Cardiac ventricle fibroblast (primary cell): ENCODE results near the gene GGNBP2. TPM values are rescaled to one million over a fixed set of nuclear protein-coding genes. Genes with fewer than 3 reads are reported as not detected.

Source experiments
- total RNA-seq: library from RNA; depleted of rRNA; stranded (reverse); fragments of >200 nt; gene quantifications from 2 replicates; pipeline ENCODE4 v1.2.3, GENCODE V29; 2015

The GGNBP2 gene
- total RNA-seq, result 30.6 and 36.7 TPM in 2 replicates

DNA sequence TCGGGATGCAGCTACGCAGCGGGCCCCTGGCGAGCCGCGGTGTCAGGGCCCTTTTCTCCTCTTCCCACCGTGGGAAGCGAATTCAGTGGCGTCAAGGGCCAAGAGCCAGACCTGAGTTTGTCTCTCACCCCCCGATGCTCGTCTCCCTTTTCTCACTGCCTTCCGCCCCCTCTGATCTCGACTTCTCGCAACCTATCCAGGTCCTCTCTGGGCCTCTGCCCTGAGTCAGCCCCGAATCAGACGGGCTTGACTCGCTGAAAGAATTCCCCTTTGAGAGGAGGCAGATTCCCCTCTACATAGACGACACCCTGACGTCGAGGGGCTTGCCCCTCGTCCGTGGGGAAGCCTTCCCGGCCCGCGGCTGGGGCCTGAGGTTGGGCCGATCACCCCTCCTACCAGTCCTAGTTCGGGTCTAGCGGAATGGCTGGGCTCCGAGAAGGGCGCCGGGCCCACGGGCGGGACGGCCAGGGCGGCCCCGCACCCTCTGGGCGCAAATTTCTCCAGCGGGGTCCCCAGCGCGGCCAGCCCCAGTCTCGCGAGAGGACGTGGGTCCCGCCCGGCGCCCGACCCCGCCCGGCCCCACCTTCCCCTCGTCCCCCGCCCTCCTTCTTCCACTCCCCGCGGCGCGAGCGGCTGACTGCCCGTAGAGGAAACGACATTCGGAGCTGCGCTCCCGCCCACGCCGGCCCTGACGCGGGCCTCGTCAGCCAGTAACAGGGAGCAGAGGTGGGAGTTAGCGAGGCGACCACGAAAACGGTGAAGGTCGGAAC lies at the start of gene GGNBP2:
Gene GGNBP2 (plus strand): TSS at position 613 of the 770 bp plus-strand sequence. CDS start 806 bp downstream, outside the sequence.

DNA sequence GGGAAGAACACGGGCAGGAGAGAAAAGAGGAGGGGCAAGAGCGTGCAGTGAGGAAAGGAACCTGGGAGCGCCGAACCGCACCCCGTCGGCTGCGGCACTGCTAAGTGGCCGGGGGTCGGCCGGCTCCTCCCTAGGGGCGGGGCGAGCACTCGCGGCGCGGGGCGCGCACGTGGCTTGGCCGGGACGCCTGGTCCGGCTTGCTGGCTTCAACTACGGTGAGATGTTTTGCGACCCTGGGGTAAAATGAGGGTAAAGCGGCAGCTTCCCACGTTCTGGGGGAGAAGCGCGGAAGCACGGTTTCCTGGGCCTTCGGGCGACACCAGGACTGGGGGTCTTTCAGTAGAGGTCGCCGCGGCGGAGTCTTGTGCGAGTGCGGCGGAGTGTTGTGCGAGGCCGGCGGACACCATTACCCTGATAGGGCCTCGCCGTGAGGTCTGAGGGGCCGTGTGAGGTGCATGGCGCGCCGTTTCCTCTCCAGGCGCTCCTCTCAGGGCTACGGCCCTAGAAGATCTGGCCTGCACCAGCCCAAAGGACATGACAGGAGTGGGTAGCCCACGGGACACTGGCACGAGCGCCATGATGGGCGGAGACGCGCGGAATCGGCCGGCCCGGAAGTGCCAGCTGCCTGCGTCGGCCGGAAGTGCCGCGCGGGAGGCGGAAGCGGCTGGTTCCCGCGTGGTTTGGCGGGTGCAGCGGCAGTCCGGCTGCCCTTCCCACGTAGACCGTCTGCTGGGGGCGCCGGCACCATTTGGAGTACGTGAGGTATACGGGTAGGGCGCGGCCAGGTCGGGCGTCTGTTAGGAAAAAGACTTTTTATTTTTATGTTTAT lies 9.7 kb upstream of the GGNBP2 start, which contains the start of the genes MYO19 and PIGW:
Gene MYO19 (minus strand): TSS at position 29 of the 829 bp plus-strand sequence. CDS start 2,330 bp downstream, outside the sequence.
Gene PIGW (plus strand): TSS at position 148 of the 829 bp plus-strand sequence. CDS start 2,115 bp downstream, outside the sequence.

GRCh38 chr17:36591434-36592315 lies 47.0 kb downstream of the GGNBP2 start, which contains the start of gene DHRS11:
Gene DHRS11, plus strand, starts transcription at chr17:36591879. Its CDS starts 131 bp downstream, at chr17:36592010.

GRCh38 chr17:36601303-36602029 lies 56.7 kb downstream of the GGNBP2 start, which contains the start of gene MRM1:
Gene MRM1, plus strand, starts transcription at chr17:36601583. Its CDS starts 228 bp downstream, at chr17:36601811.

Other genes with a start within 250 kb of the GGNBP2 start
- not detected in 2 replicates for gene TBC1D3G, start 221.0 kb upstream of the GGNBP2 start, total RNA-seq
- not detected in 2 replicates for gene TBC1D3H, start 156.5 kb upstream of the GGNBP2 start, total RNA-seq
- 28.8 and 31.3 TPM in 2 replicates for gene ZNHIT3, start 58.2 kb upstream of the GGNBP2 start, total RNA-seq
- 13.0 and 21.4 TPM in 2 replicates for gene MYO19, start 10.1 kb upstream of the GGNBP2 start, total RNA-seq
- 5.8 and 6.4 TPM in 2 replicates for gene PIGW, start 9.9 kb upstream of the GGNBP2 start, total RNA-seq
- gene DHRS11, start 47.0 kb downstream of the GGNBP2 start, total RNA-seq, result 1.7 and 2.5 TPM in 2 replicates
- gene MRM1, start 56.7 kb downstream of the GGNBP2 start, total RNA-seq, result 3.5 and 7.1 TPM in 2 replicates